Hypothalamus (tissue), 51 donors: Measurements from ENCODE around the gene TSSK3.
A peak's percentile ranks its signal among the peaks of the same experiment; 100 is the strongest.
"Not testable (repeated sequence)": the region's sequence is repeated elsewhere in the genome, so short reads cannot be mapped to it uniquely, and the experiment has no call there.

Source experiments
- DNase-seq, 51 donors: peaks; one replicate each; lab custom pipeline; 2025; lab: John Stamatoyannopoulos, UW

Gene TSSK3

GRCh38 chr1:32337855-32338636 lies 24.3 kb upstream of the TSSK3 start:
- peak in 49 of 51 donors; percentile 22 to 92 (median 77) for DNase-seq

DNA sequence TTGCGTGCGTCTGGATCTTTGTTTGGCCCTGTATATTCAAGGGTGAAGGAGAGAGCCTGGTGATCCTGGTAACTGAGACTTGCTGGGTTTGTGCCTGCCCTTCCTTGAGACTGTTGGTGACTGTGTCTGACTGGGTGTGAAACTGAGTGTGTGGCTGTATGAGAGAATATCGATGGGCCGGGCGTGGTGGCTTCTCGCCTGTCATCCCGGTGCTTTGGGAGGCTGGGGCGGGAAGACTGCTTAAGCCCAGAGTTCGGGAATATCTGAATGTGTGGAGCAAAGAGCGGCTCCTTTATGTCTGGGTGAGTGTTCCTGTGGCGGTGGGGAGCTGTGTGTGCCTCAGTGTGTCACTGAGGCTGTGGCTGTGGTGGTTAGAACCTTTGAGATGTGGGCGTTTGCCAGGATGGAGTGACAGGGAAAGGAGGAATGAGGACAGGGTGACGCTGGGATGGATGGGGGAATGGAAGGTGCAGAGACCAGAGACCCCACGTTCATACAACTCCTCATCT lies 23.6 kb upstream of the TSSK3 start:
- peak in 7 of 51 donors; percentile 26 to 87 (median 59) for DNase-seq

DNA sequence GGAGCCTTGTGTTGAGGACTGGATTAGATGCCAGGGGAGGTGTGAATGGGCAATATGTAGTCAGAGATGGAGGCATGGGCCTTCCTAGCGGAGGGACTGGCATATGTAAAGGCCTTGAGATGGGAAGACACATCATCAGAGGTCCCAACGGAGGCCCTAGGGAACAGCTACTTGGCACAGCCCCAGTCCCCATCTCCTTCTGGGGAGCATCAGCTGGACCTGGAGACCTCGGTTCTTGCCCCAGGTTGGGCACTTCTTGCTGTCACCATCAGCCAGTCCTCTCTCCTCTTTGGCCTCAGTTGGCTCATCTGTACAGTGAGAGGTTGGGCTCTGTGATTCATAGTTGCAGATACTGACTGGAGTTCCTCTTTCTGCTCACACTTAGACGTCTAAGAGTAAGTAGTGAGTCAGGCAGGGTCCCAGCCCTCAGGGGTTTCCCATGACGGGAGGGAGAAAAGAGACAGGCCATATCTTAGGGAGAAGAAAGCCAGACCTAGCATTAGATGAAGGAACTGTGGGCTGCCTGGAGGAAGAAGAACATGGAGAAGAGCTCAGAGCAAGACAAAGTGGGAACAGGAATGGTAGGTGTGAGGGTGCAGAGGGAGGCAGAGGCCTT lies 22.9 kb upstream of the TSSK3 start:
- DNase-seq, result no peak

- peak in 11 of 51 donors; percentile 17 to 66 (median 33) for DNase-seq
These were observed 21.1 kb upstream of the TSSK3 start for GRCh38 chr1:32341186-32341757.

GRCh38 chr1:32341971-32342370 lies 20.4 kb upstream of the TSSK3 start:
- no peak for DNase-seq

- DNase-seq, result no peak
These were observed 19.6 kb upstream of the TSSK3 start for GRCh38 chr1:32342704-32343103.

- no peak for DNase-seq
These were observed 17.0 kb upstream of the TSSK3 start for GRCh38 chr1:32345289-32345827.

GRCh38 chr1:32346532-32347157 lies 15.7 kb upstream of the TSSK3 start:
- DNase-seq, result no peak

DNA sequence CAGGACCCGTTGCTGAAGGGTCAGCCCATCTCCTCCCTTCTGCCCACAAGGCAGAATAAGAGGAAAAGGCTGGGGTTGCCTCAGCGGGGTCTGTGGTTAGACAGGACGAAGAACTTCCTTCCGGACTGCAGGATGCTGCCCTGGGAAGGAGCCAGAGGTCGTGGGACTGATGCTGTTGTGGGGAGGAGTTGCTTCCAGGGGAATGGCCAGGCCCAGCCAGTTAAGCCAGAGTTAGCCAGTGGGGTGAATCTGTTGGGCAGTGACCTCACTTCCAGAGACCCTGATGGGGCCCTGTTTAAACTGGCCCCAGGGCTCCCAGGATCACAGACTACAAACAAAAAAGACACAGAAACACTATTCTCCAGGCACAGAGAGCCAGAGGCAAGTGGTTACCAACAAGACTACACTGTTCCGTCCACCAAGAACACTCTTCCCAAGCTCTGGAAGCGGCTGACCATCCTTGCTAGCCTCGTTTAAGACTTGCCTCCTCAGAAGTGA lies 13.1 kb upstream of the TSSK3 start:
- DNase-seq, result no peak

GRCh38 chr1:32350785-32351398 lies 11.4 kb upstream of the TSSK3 start:
- peak in 42 of 51 donors; percentile 43 to 93 (median 78) for DNase-seq

- peak in 50 of 51 donors; percentile 61 to 96 (median 89) for DNase-seq
These were observed 10.7 kb upstream of the TSSK3 start for GRCh38 chr1:32351399-32352238.

- DNase-seq, result no peak
These were observed 10.0 kb upstream of the TSSK3 start for GRCh38 chr1:32352239-32352745.

DNA sequence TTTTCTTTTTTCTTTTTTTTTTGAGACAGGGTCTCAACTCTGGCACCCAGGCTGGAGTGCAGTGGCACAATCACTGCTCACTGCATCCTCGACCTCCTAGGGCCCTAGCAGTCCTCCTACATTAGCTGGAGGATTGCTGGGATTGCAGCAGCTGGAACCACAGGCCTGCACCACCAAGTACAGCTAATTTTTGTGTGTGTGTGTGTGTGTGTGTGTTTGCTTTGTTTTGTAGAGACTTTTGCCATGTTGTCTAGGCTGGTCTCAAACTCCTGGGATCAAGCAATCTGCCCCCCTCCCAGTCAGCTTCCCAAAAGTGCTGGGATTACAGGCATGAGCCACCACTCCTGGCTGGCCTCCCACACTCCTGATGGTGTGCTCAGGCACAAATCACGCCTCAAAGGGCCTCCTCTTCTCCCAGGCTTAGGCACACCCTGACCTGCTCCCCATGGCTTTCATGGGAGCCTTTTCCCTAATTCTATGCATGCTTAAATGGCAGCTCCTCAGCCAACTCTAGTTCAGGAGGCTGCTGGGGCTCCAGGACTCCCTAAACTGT lies 9.4 kb upstream of the TSSK3 start:
- no peak for DNase-seq

DNA sequence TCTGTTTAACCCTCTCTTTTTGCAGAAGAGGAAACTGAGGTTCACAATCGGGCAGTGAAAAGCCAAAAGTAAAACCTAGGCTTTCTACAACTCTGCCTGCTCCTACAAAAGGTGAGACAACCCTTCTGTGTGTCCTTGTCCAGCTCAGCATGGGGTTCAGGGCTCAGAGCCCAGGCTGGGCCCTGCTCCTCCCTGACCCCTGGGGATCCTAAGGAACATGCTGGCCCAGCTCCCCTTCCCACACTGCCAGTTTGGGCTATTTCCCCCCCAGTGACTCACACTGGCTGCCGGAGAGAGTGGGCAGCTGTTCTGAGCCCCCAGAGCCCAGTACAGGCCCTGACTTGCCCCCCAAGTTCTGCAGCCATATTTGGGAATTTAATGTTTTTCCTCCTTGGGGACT lies 8.9 kb upstream of the TSSK3 start:
- DNase-seq, result no peak

- DNase-seq, result no peak
These were observed 8.3 kb upstream of the TSSK3 start for GRCh38 chr1:32353886-32354570.

DNA sequence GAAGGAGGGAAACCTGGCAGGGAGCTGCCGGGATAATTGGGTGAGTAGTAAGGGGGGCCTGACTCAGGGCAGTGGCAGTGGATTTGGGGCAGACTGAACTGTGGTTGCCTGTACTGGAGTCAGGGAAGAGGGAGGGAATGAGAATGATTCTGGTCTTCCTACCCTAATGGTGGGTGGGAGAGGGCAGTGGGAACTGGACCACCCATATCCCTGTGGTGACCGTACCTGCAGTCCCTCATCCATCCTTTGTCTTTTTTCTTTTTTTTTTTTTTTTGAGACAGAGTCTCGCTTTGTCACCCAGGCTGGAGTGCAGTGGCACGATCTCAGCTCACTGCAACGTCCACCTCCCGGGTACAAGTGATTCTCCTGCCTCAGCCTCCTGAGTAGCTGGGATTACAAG lies 6.6 kb upstream of the TSSK3 start:
- not testable (repeated sequence) for DNase-seq

DNA sequence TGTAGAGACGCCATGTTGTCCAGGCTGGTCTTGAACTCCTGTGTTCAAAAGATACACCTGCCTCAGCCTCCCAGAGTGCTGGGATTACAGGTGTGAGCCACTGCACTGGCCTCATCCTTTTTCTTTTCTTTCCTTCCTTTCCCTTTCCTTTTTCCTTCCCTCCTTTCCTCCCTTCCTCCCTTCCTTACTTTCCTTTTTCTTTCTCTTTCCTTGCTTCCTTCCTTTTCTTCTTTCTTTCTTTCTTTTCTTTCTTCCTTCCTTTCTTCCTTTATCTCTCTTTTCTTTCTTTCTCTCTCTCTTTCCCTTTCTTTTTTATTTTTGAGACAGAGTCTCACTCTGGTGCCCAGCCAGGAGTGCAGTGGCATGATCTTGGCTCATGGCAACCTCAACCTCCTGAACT lies 5.9 kb upstream of the TSSK3 start:
- no peak for DNase-seq

- no peak for DNase-seq
These were observed 4.7 kb upstream of the TSSK3 start for GRCh38 chr1:32357614-32358013.
